Measurements from ENCODE around the gene CLEC7A. TPM values are rescaled to one million over a fixed set of nuclear protein-coding genes. Genes with fewer than 3 reads are reported as not detected.

Gene CLEC7A
- total RNA-seq, 1 donor from 2014 or later: 32.4 TPM

DNA sequence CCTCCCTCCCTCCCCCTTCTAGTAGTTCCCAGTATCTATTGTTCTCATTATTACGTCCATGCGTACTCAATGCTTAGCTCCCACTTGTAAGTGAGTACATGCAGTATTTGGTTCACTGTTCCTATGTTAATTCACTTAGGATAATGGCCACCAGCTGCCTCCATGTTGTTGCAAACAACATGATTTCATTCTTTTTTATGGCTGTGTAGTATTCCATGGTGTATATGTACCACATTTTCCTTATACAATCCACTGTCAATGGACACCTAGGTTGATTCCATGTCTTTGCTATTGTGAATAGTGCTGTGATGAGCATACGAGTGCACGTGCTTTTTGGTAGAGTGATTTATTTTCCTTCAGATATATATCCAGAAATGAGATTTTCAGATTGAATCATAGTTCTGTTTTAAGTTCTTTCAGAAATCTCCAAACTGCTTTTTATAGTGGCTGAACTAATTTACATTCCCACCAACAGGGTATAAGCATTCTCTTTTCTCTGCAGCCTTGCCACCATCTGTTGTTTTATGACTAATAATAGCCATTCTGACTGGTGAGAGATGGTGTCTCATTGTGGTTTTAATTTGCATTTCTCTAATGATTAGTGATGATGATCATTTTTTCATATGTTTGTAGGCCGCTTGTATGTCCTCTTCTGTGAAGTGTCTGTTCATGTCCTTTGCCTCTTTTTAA is 17.9 kb upstream of the CLEC7A start:
- intact Hi-C loops (cut with DNase I): no loop called here
- DNase-seq (ENCODE audit: low spot score) (no peak), ATAC-seq (no peak)

DNA sequence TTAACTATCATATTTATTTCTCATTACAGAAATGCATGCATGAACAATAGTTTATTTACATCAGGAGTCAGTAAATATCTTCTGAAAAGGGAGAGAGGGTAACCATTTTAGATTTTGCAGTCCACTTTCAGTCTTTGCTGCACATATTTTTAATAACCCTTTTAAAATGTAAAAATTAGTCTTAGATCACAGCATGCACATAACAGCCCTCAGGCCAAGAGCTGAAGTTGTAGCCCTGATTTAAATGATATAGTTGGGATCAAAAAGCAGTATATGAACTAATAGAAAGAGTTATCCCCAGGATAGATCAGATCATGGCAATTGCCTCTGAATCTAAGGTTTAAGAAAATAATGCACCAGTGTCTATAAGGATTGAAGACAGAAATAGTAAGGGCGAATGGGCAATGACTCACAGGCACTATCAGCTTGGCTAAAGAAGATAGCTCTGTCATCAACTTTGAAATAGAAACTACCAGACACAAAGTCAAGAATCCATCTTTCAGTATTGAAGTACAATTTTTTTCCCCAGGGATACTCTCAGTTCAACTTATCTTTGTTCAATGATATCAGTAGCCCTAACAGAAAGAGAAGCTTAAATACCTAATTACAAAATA is 13.1 kb upstream of the CLEC7A start:
- intact Hi-C loops (cut with DNase I): no loop called here
- no peak for DNase-seq (ENCODE audit: low spot score)
- no peak for ATAC-seq

DNA sequence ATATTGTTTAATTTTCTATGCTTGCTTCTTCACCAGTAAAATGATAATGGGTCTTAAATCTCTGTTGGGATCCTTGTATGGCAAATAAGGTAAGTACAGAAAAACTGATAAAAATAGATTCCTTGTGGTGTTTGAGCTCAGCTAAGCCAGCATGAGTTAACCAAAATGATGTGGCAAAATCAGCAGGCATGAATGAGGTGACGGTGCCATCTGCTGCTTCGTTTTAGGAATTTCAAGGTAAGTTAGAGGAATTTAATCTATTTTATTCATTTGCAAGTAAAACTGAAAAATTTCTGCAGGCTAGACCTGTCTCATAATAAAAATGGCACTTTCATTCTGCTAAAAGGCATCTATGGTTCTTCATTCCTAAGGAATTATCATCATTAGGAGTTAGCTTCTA is 10.0 kb upstream of the CLEC7A start:
- intact Hi-C loops (cut with DNase I): no loop called here
- no peak for DNase-seq (ENCODE audit: low spot score)
- peak; percentile 80 for ATAC-seq

- intact Hi-C loops (cut with DNase I): no loop called here
- ATAC-seq: no peak
Observed at GRCh38 chr12:10136637-10137205, 6.7 kb upstream of the CLEC7A start.

GRCh38 chr12:10135126-10135525 is 5.1 kb upstream of the CLEC7A start:
- ATAC-seq (no peak), DNase-seq (ENCODE audit: low spot score) (no peak)
- intact Hi-C loops (cut with DNase I): no loop called here

More at GRCh38 chr12:10136637-10137205, 6.7 kb upstream of the CLEC7A start:
- no peak for DNase-seq (ENCODE audit: low spot score)

- DNase-seq (ENCODE audit: low spot score) (no peak), ATAC-seq (no peak)
- intact Hi-C loops (cut with DNase I): no loop called here
Observed at GRCh38 chr12:10132850-10133370, 2.9 kb upstream of the CLEC7A start.

- intact Hi-C loops (cut with DNase I): no loop called here
- DNase-seq (ENCODE audit: low spot score) (no peak), ATAC-seq (peak; percentile 40)
Observed at GRCh38 chr12:10131111-10131690, 1.2 kb upstream of the CLEC7A start.

DNA sequence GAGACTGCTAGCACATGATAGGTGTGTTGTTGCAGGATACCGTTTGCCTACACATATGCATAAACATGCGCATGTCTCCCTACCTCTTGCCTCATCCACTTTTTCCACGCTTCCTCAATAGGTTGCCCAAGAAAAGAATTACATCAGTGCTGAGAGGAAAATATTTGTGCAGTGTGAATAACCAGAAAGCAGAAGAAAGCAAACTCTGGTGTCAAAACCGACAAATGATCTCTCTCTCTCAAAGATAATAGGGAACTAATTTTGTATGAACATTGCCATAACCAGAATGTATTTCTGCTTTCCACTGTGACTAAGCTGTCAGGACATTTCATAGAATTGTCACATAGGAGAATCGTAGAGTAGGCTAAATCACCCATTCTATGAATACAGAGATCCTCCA is 1.3 kb downstream of the CLEC7A start:
- intact Hi-C loops (cut with DNase I): no loop called here
- ATAC-seq (peak; percentile 79), DNase-seq (ENCODE audit: low spot score) (no peak)

- DNase-seq (ENCODE audit: low spot score) (no peak), ATAC-seq (no peak)
- intact Hi-C loops (cut with DNase I): no loop called here
Observed at GRCh38 chr12:10126413-10126812, 3.6 kb downstream of the CLEC7A start.

GRCh38 chr12:10122689-10123088 is 7.3 kb downstream of the CLEC7A start:
- intact Hi-C loops (cut with DNase I): no loop called here
- no peak for ATAC-seq
- DNase-seq (ENCODE audit: low spot score): no peak

- no peak for DNase-seq (ENCODE audit: low spot score)
- intact Hi-C loops (cut with DNase I): no loop called here
- no peak for ATAC-seq
Observed at GRCh38 chr12:10121278-10121677, 8.7 kb downstream of the CLEC7A start.

GRCh38 chr12:10119066-10119465 is 10.9 kb downstream of the CLEC7A start:
- DNase-seq (ENCODE audit: low spot score) (no peak), ATAC-seq (no peak)
- intact Hi-C loops (cut with DNase I): no loop called here

- ATAC-seq (no peak), DNase-seq (ENCODE audit: low spot score) (no peak)
- intact Hi-C loops (cut with DNase I): no loop called here
Observed at GRCh38 chr12:10115890-10116289, 14.1 kb downstream of the CLEC7A start.

GRCh38 chr12:10115311-10115710 is 14.7 kb downstream of the CLEC7A start:
- no peak for DNase-seq (ENCODE audit: low spot score)
- no peak for ATAC-seq
- intact Hi-C loops (cut with DNase I): no loop called here

DNA sequence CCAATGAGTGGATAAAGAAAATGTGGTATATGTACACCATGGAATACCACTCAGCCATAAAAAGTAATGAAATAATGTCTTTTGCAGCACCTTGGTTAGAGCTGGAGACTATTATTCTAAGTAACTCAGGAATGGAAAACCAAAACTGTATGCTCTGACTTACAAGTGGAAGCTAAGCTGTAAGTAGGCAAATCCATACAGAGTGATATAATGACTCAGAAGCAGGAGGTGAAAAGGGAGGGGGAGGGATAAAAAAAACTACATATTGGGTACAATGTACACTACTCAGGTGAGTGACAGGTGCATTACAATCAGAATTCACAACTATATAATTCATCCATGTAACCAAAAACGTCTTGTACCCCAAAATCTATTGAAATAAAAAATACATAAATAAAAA is 16.1 kb downstream of the CLEC7A start:
- intact Hi-C loops (cut with DNase I): no loop called here
- ATAC-seq (no peak), DNase-seq (ENCODE audit: low spot score) (no peak)

DNA sequence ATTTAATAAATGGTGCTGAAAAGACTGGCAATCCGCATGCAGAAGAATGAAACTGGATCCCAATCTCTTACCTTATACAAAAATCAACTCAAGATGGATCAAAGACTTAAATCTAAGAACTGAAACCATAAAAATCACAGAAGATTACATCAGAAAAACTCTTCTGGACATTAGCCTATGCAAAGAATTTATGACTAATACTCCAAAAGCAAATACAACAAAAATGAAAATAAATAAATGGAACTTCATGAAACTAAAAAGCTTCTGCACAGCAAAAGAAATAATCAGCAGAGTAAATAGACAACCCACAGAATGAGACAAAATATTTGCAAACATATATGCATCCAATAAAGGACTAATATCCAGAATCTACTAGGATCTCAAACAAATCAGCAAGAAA is 16.9 kb downstream of the CLEC7A start:
- DNase-seq (ENCODE audit: low spot score) (no peak), ATAC-seq (no peak)
- intact Hi-C loops (cut with DNase I): no loop called here

GRCh38 chr12:10111451-10111850 is 18.5 kb downstream of the CLEC7A start:
- ATAC-seq (no peak), DNase-seq (ENCODE audit: low spot score) (no peak)
- intact Hi-C loops (cut with DNase I): no loop called here

- intact Hi-C loops (cut with DNase I): no loop called here
- DNase-seq (ENCODE audit: low spot score) (no peak), ATAC-seq (no peak)
Observed at GRCh38 chr12:10110256-10110844, 19.6 kb downstream of the CLEC7A start.

DNA sequence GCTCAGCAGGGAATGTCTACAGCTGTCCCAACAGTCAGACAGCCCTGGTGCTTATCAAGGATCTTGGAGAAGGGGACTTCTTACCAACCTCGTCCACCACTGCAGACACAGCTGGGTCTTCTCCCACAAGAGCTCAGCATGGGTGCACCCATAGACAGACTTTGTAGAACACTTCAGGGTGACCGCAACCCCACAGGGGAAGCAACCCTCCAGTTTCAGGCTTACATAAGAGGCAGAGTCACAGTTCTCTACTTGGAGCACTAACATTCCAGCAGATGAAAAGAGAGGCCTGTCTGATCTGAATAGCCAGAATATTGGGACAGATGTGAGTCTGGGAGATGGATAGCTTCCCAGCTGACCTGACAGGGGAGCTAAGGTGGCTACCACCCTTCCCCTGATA is 27.7 kb downstream of the CLEC7A start:
- DNase-seq (ENCODE audit: low spot score) (no peak), ATAC-seq (no peak)
- intact Hi-C loops (cut with DNase I): no loop called here

Measured in sciatic nerve (tissue), 2 donors.